ENCODE measurements around the gene ZFPL1.

GRCh38 chr11:65040520-65040846, 43.5 kb upstream of the ZFPL1 start:
- TF ChIP-seq CTCF (IDR thresholded peaks at IDR 0.05; ENCODE audit: insufficient read depth, low read depth, low read length), result no peak
- TF ChIP-seq EZH2 (IDR thresholded peaks at IDR 0.05; ENCODE audit: insufficient read depth, low read length), result no peak

All from astrocyte (in vitro differentiated cells and primary cell).